HepG2 (cell line): ENCODE results near the gene TRDMT1.

Experiments
- POLR2AphosphoS5 ChIP-seq: IDR thresholded peaks from 2 replicates; pipeline ENCODE4 v1.6.1; 2012; ENCODE audit warnings: low read depth, low read length
- ZNF607 ChIP-seq: sonication (generic); formaldehyde crosslinking; IDR thresholded peaks from 2 replicates; pipeline ENCODE4 v1.5.1; 2020; ENCODE audit warnings: missing genetic modification reagents, mild to moderate bottlenecking, borderline replicate concordance
- ZSCAN9 ChIP-seq: IDR thresholded peaks from 2 replicates; pipeline ENCODE4 v1.6.1; 2016; ENCODE audit warnings: borderline replicate concordance
- TF ChIP-seq, protein P1 (sequence below): sonication (generic); formaldehyde crosslinking; IDR thresholded peaks from 2 replicates; pipeline ENCODE4 v1.4.0; 2020; ENCODE audit warnings: missing genetic modification reagents, borderline replicate concordance
- TF ChIP-seq, protein P2 (sequence below): sonication (generic); formaldehyde crosslinking; IDR thresholded peaks from 2 replicates; pipeline ENCODE4 v1.5.0; 2020; ENCODE audit warnings: mild to moderate bottlenecking, missing genetic modification reagents, moderate library complexity
- TF ChIP-seq, protein P3 (sequence below): sonication (generic); formaldehyde crosslinking; IDR thresholded peaks from 2 replicates; pipeline ENCODE4 v1.5.0; 2020; ENCODE audit warnings: mild to moderate bottlenecking, missing genetic modification reagents

GRCh38 chr10:17146892-17147291 lies 54.6 kb downstream of the TRDMT1 start:
- TF ChIP-seq, protein P1, sequence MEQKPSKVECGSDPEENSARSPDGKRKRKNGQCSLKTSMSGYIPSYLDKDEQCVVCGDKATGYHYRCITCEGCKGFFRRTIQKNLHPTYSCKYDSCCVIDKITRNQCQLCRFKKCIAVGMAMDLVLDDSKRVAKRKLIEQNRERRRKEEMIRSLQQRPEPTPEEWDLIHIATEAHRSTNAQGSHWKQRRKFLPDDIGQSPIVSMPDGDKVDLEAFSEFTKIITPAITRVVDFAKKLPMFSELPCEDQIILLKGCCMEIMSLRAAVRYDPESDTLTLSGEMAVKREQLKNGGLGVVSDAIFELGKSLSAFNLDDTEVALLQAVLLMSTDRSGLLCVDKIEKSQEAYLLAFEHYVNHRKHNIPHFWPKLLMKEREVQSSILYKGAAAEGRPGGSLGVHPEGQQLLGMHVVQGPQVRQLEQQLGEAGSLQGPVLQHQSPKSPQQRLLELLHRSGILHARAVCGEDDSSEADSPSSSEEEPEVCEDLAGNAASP (CRISPR knock-in tag) = no peak
- TF ChIP-seq POLR2AphosphoS5 = no peak
- TF ChIP-seq, protein P2, sequence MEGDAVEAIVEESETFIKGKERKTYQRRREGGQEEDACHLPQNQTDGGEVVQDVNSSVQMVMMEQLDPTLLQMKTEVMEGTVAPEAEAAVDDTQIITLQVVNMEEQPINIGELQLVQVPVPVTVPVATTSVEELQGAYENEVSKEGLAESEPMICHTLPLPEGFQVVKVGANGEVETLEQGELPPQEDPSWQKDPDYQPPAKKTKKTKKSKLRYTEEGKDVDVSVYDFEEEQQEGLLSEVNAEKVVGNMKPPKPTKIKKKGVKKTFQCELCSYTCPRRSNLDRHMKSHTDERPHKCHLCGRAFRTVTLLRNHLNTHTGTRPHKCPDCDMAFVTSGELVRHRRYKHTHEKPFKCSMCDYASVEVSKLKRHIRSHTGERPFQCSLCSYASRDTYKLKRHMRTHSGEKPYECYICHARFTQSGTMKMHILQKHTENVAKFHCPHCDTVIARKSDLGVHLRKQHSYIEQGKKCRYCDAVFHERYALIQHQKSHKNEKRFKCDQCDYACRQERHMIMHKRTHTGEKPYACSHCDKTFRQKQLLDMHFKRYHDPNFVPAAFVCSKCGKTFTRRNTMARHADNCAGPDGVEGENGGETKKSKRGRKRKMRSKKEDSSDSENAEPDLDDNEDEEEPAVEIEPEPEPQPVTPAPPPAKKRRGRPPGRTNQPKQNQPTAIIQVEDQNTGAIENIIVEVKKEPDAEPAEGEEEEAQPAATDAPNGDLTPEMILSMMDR (CRISPR knock-in tag) = no peak
- no peak for TF ChIP-seq ZSCAN9 (CRISPR knock-in tag)
- TF ChIP-seq ZNF607 = no peak
- TF ChIP-seq, protein P3, sequence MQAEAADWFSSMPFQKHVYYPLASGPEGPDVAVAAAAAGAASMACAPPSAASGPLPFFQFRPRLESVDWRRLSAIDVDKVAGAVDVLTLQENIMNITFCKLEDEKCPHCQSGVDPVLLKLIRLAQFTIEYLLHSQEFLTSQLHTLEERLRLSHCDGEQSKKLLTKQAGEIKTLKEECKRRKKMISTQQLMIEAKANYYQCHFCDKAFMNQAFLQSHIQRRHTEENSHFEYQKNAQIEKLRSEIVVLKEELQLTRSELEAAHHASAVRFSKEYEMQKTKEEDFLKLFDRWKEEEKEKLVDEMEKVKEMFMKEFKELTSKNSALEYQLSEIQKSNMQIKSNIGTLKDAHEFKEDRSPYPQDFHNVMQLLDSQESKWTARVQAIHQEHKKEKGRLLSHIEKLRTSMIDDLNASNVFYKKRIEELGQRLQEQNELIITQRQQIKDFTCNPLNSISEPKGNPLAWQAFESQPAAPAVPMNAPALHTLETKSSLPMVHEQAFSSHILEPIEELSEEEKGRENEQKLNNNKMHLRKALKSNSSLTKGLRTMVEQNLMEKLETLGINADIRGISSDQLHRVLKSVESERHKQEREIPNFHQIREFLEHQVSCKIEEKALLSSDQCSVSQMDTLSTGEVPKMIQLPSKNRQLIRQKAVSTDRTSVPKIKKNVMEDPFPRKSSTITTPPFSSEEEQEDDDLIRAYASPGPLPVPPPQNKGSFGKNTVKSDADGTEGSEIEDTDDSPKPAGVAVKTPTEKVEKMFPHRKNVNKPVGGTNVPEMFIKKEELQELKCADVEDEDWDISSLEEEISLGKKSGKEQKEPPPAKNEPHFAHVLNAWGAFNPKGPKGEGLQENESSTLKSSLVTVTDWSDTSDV (CRISPR knock-in tag) = no peak
